IgD-negative memory B cell (primary cell): Measurements from ENCODE around the gene PLP2. TPM values are rescaled to one million over a fixed set of nuclear protein-coding genes. Genes with fewer than 3 reads are reported as not detected.
A peak's percentile ranks its signal among the peaks of the same experiment; 100 is the strongest.
"Not testable (repeated sequence)": the region's sequence is repeated elsewhere in the genome, so short reads cannot be mapped to it uniquely, and the experiment has no call there.

Source experiments
- H3K27ac Mint-ChIP-seq, 3 donors: one replicate each; pipeline ENCODE4 v1.8.0; 2020 to 2022; ENCODE audit warnings: mild to moderate bottlenecking in 3 of 3, mixed read lengths in 3 of 3, moderate library complexity in 1 of 3
- H3K27me3 Mint-ChIP-seq: one replicate; pipeline ENCODE4 v1.8.0; 2021; ENCODE audit warnings: mixed read lengths
- H3K36me3 Mint-ChIP-seq: one replicate; pipeline ENCODE4 v1.8.0; 2020; ENCODE audit warnings: mild to moderate bottlenecking, mixed read lengths
- H3K4me1 Mint-ChIP-seq, 3 donors: one replicate each; pipeline ENCODE4 v1.8.0; 2020 to 2022; ENCODE audit warnings: mixed read lengths in 3 of 3, mild to moderate bottlenecking in 1 of 3
- H3K4me3 Mint-ChIP-seq, 4 donors: one replicate each; pipeline ENCODE4 v1.8.0; 2020 to 2022; ENCODE audit warnings: mild to moderate bottlenecking in 4 of 4, mixed read lengths in 4 of 4, moderate library complexity in 3 of 4
- H3K9me3 Mint-ChIP-seq, 3 donors: one replicate each; pipeline ENCODE4 v1.8.0; 2020 to 2021; ENCODE audit warnings: mixed read lengths in 3 of 3, mild to moderate bottlenecking in 1 of 3
- polyA plus RNA-seq: library from polyadenylated mRNA; unstranded; fragments of 300-500 nt; fragmentation: Illumina TruSeq; gene quantifications from one replicate; pipeline ENCODE4 v1.2.3, GENCODE V29; 2021

PLP2 gene
- polyA plus RNA-seq, 1 donor from 2014 or later: 292 TPM

DNA sequence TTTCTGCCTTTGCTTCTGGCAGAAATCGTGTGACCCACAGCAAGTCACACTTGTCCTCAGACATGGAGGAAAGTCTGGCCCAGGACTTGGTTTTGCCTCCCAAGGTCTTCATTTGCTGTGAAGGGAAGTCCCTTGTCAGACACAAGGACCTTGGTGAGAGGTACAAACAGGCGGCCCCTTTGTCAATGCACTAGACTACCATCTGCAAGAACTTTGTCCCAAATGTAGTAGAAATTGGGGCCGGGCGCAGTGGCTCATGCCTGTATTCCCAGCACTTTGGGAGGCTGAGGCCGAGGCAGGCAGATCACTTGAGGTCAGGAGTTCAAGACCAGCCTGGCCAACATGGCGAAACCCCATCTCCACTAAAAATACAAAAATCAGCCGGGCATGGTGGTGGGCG is 1.8 kb downstream of the PLP2 start:
- not testable (repeated sequence) for H3K36me3 Mint-ChIP-seq
- peak overlapping the region in 2 of 3 donors; percentile 89 to 95 for H3K27ac Mint-ChIP-seq

DNA sequence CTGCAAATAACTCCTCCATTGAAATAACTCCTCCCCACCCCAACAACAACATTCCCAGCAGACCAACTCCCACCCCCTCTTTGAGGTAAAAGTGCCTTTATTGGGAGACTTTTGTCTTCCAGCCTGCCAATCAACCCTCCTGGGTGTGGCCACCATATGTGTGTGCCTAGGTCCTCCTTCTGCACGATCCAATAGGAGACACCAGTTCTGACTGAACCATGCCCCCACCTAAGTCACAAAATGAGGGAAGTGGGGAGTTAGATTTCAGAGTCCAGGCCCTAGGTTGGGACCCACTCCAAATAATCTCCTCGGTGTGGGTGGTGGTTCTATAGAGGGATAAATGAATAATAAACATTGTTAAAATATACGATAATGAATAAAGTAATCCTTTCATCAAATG is 3.0 kb downstream of the PLP2 start:
- no peaks in the 10 kb centered on the region for H3K9me3 Mint-ChIP-seq
- no peaks in the 10 kb centered on the region for H3K27me3 Mint-ChIP-seq
- H3K36me3 Mint-ChIP-seq: peaks cover 6% of the 10 kb centered on the region
- peaks cover 5 to 6% (median 6%) of the 10 kb centered on the region in 3 donors for H3K4me1 Mint-ChIP-seq
- no peak overlapping the region for H3K27ac Mint-ChIP-seq
- H3K4me3 Mint-ChIP-seq: no peak overlapping the region

More for the DNA sequence above, 1.8 kb downstream of the PLP2 start:
- Mint-ChIP-seq H3K4me3 (peak overlapping the region in 3 of 4 donors; percentile 16 to 94 (median 64)), H3K4me1 (peaks cover 6 to 10% (median 9%) of the 10 kb centered on the region in 3 donors)
- not testable (repeated sequence) for H3K9me3 Mint-ChIP-seq, H3K27me3 Mint-ChIP-seq

DNA sequence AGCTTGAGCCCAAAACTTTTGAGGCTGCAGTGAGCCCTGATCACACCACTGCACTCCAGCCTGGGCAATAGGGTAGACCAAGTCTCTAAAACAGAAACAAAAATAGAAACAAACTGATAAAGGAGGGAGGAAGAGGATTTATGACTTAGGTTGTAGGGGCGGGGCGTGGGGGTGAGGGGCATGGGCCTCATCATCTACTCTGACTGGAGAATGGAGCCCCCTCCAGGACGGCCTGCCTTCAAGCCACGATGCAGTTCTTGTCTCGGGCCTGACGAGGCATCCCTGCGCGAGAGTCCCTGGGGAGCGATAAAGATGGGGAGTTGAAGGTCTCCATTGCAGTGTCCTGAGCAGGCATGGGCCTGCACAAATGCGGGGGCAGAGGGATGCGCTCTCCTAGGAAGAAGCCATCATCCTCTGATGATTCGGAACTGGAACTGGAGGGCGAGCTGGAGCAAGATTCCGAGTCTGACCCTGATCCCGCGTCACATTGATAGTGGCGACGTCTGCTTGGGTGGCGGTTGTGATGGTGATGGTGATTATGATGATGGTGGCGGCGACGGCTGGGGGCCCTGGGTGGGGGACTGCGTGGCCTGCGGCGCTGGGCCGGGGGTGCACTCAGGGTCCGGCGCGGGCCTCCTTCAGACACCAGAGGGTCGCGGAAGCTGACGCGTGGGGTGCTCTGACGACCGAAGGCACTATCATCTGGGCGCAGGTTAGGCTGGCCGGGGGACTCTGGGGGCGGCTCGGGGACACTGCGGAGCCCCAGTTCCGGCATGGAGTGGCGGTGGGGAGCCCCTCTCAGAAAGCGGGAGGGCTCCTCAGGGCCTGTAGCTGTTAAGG is 4.0 kb downstream of the PLP2 start:
- peaks cover 5 to 6% (median 6%) of the 10 kb centered on the region in 3 donors for H3K4me1 Mint-ChIP-seq
- no peaks in the 10 kb centered on the region for H3K27me3 Mint-ChIP-seq
- peaks cover 0 to 1% (median 0%) of the 10 kb centered on the region in 3 donors for H3K9me3 Mint-ChIP-seq
- peak overlapping the region in 1 of 4 donors; percentile 81 for H3K4me3 Mint-ChIP-seq
- H3K36me3 Mint-ChIP-seq: peaks cover 6% of the 10 kb centered on the region
- H3K27ac Mint-ChIP-seq: peak overlapping the region in 2 of 3 donors; percentile 31 to 94

DNA sequence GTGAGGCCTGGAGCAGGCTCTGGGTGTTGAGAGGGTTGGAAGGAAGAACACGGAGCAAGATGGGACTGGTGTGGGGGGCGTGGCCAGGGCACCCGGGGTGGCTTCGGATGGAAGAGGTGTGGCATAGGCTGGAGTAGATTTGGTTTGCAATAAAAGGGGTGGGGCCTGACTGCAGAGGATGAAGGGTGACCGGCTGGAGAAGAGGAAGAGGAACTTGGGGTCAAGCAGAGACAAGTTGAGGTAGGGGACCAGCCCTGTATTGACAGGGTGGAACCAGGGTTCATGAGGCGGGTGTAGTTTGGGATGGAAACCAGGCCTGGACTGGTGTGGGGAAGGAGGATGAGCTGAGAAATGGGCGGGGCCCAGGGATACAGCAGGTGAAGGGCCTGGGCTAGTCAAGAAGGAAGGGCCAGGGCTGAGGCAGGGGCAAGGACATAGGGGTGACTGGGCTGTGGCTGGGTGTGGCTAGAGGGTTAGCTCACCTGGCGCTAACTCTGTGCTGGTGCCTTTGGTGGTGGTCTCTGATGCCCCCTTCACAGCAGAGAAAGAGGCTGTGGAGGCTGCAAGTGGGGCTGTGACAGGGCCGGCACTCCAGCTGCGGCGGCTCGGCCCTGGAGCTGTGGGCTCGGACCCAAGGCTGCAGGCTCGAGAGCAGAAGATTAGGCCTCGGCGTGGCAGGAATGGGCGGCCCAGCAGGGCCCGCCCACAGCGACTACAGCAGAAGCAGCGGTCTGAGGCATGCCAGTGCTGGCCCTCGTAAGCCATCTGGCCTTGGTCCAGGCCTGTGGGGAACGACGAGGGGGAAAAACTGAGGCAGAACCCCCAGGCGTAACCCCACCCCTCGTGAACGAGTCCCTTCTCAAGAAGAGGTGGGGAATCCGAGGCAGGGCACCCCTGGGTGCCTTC is 5.0 kb downstream of the PLP2 start:
- H3K36me3 Mint-ChIP-seq: peaks cover 6% of the 10 kb centered on the region
- peaks cover 0 to 1% (median 0%) of the 10 kb centered on the region in 3 donors for H3K9me3 Mint-ChIP-seq
- H3K27ac Mint-ChIP-seq: peak overlapping the region in 2 of 3 donors; percentile 39 to 94
- H3K4me3 Mint-ChIP-seq: peak overlapping the region in 3 of 4 donors; percentile 3 to 45 (median 35)
- H3K4me1 Mint-ChIP-seq: peaks cover 5 to 6% (median 6%) of the 10 kb centered on the region in 3 donors
- no peaks in the 10 kb centered on the region for H3K27me3 Mint-ChIP-seq

DNA sequence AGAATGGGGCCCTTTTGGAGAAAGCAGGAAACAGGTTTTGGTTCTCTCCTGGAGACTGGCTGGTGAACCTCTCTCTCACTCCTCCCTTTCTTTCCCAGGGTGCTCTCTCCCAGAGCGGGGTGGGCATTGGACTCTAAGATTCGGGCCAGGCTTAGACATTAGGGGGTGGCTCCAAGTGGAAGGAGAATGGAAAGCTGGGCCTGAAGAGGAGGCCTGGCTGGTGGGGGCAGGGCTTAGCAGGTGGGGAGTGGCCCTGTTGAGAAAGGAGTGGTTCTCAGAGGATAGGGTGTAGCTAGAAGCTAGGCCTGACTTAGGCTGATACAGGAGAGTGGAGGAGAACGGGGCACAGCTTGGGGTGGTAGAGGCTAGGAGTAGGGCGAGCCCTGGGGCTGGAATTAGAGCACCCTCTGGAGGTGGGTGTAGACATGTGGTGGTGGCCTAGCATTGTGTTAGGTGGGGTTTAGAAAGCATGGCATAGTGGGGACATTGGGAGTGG is 5.7 kb downstream of the PLP2 start:
- Mint-ChIP-seq H3K27me3 (no peaks in the 10 kb centered on the region), H3K4me3 (peak overlapping the region in 1 of 4 donors; percentile 23), H3K4me1 (peaks cover 5 to 6% (median 6%) of the 10 kb centered on the region in 3 donors), H3K9me3 (peaks cover 0 to 1% (median 0%) of the 10 kb centered on the region in 3 donors), H3K36me3 (peaks cover 6% of the 10 kb centered on the region), H3K27ac (no peak overlapping the region)

DNA sequence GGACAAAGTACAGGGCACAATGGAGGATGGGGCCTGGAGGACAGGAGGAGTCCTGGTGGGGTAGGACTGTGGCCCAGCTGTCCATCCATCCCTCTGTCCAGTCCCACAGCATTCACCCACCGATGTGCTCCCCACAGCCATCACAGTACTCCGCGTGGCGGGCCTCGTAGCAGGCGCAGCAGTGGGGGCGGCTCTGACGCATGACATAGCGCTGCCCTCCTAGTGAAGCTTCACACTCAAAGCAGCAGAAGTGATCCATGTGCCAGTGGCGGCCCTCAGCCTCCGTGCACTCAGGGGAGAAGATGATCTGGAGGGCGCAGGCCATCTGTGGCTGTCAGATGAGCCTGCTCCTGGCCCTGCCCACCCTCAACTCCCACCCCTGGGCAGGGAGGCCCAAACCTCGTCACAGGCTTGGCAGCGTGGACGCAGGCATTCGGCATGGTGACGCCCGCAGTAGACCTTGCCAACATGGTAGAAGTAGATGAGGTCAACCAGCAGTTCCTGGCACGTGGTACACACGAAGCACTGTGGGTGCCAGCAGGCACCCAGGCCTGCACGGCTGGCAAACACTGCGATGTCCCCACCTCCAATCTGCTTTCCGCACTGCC is 6.3 kb downstream of the PLP2 start:
- Mint-ChIP-seq H3K4me3 (no peak overlapping the region), H3K27me3 (no peaks in the 10 kb centered on the region), H3K27ac (no peak overlapping the region), H3K36me3 (peaks cover 5% of the 10 kb centered on the region), H3K4me1 (peaks cover under 1 to 5% (median 5%) of the 10 kb centered on the region in 3 donors), H3K9me3 (peaks cover 0 to 1% (median 0%) of the 10 kb centered on the region in 3 donors)

DNA sequence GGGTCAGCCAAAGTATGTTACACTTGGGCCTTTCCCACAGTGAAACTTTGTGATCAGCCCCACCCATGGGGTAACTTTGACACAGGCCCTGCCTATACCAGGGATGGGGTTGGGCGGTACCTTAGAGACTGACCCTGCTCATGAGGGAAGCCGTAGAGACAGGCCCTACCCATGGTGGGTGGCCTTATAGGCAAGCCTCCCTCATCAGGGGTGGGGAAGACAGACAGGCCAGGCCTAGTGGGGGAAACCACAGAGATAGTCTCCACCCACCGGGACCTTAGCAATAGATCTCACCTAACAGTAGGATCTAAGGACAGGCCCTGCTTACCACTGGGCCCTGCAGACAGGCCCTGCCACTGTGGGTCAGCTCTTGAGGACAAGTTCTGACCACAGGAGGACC is 6.8 kb downstream of the PLP2 start:
- Mint-ChIP-seq H3K9me3 (peaks cover 0 to 1% (median 0%) of the 10 kb centered on the region in 3 donors), H3K36me3 (peaks cover 3% of the 10 kb centered on the region), H3K27me3 (no peaks in the 10 kb centered on the region), H3K4me3 (no peak overlapping the region), H3K4me1 (peaks cover 0 to 3% (median 3%) of the 10 kb centered on the region in 3 donors), H3K27ac (no peak overlapping the region)

DNA sequence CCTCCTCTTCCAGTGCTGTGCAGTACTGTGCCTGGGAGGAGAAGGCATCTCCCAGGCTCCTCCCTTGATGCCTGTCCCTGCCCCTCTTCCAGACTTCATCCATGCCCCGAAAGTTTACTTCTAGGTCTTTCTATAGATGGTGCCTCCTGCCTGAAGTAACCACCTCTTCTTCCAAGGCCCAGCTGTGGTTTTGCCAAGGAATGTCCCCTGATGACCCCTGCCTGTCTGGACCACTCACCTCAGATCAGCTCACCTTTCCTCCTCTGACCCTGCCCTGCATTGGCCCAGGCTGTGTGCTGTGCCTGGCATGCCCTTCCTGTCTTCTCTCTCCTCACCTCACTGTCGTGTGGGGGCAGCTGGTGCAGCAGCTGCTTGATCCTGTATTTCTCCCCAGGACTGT is 7.7 kb downstream of the PLP2 start:
- H3K27me3 Mint-ChIP-seq: no peaks in the 10 kb centered on the region
- H3K27ac Mint-ChIP-seq: no peak overlapping the region
- H3K4me1 Mint-ChIP-seq: peaks cover 0 to 3% (median 3%) of the 10 kb centered on the region in 3 donors
- peaks cover 0 to 1% (median 0%) of the 10 kb centered on the region in 3 donors for H3K9me3 Mint-ChIP-seq
- H3K4me3 Mint-ChIP-seq: no peak overlapping the region
- H3K36me3 Mint-ChIP-seq: peaks cover 2% of the 10 kb centered on the region

DNA sequence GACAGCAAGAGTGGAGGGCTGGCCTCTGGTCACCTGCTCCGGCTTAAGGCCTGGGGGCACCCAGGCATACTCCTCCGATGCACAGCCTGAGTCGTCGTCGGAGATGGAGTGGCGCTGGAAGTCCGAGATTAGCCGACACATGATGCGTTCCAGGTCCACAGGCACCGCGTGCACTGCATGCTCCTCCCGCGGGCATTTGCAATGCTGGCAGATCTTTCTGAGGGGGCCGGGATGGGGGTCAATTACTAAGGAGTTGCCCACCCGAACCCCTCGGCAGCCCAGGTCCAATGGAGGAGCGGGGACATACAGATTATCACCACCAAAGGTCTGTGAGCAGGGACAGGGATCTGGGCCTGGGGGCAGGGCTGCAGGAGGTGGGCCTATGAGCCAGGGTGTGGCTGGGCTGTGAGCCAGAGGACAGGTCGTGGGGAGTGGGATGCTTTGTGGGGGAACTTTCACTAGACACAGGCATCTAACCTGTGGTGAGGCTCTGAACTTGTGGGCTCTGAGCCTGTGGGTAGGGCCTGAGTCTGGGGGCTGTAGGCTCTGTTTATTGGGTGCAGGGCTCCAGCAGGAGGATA is 12.1 kb downstream of the PLP2 start:
- no peaks in the 10 kb centered on the region for H3K27me3 Mint-ChIP-seq
- H3K9me3 Mint-ChIP-seq: peaks cover 0 to 1% (median 0%) of the 10 kb centered on the region in 3 donors
- H3K27ac Mint-ChIP-seq: peak overlapping the region; percentile 78 to 98 (median 89)
- H3K4me3 Mint-ChIP-seq: peak overlapping the region in 2 of 4 donors; percentile 9 to 88
- peaks cover 0 to 5% (median 4%) of the 10 kb centered on the region in 3 donors for H3K4me1 Mint-ChIP-seq
- H3K36me3 Mint-ChIP-seq: no peaks in the 10 kb centered on the region

DNA sequence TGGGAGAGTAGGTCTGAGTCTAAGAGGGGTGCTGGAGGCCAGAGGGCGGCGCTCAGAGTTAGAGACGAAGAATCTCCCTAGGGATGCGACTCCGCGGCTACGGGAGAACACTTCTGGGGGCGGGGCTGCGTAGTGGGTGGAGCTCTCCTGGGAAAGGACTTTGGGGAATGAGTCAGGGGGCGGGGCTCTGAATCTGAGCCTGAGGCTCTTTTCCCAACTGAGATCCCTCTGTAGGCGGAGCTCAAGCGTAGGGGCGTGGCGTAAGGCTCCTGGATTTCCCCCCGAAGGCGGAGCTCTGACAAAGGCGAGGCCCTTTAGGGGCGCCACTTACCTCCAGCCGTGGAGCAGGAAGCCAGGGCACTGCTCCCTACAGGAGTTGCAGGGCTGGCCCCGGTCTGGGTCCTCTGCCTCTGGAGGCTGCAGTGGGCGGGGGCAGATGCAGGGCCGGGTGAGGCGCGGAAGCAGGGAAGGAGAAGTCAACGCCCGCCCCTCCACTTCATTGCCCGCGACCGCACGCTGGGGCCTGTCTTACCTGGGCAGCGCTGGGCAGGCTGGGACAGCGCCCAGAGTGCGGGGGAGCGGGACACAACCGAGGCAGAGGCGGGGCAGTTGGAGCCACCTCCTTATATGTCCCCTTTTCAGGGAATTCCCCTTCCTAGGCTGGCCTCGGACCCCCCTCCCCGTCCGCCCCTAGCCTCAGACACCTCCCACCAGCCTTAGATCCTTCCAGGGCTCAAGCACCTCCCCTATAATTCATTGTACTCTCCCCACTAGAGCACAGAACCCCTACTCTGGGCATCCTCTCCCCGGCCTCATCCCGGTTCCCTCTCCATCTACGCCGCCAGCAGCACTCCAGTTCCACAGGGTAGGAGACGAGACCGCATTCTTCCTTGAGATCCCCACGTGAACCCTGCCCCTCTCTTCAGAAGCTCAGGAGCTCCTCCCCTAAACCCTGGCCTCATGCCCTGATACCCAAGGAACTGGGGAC is 12.9 kb downstream of the PLP2 start:
- Mint-ChIP-seq H3K27ac (peak overlapping the region; percentile 78 to 98 (median 89)), H3K4me3 (peak overlapping the region; percentile 73 to 89 (median 88)), H3K27me3 (no peaks in the 10 kb centered on the region), H3K36me3 (no peaks in the 10 kb centered on the region), H3K4me1 (peaks cover 4 to 8% (median 5%) of the 10 kb centered on the region in 3 donors), H3K9me3 (peaks cover 0 to 1% (median 0%) of the 10 kb centered on the region in 3 donors)

DNA sequence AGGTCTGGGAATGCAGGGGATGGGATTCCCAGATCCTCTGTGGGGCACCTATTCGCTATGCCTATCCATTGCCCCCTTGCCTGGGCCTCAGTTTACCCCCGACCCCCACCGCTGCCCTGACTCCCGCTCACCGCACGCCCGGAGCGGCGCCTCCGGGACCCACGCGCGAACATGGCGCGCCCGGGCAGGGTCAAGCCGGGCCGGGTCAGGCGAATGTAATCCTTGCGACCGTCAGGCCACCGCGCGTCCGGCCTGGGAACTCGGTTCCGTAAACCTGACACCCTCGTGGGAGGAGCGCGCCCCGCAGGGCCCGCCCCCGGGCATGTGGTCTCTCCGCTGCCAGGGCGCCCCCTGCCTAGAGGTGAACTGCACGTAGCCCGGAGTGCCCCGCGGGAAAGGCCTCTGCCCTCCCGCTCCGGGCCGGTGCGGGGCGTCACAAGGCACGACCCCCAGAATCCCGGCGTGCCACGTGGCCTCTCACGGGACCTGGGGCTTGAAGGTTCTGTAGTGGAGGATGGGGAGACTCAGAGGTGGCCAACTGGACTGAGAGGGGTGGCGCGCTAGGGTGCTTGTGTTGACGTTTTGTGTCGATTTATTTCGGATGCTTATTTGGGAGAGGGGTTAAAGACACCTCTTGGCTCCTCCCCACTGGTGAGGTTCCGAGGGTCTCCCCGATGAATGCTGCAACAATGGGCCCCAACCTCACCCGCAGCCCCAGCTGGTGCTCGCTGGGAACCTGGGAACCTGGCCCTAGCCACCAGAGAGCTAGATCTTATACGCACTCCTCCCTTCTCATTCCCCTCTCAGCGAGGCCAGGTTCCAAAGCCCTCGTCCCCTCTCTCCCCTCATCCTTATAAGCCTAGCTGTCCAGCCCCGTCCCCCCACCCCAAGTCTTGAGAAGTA is 14.7 kb downstream of the PLP2 start, which contains the start of gene PRICKLE3:
PRICKLE3 (minus strand) TSS at position 249 of the 903 bp plus-strand sequence; CDS start at position 173, 76 bp downstream.
- peaks cover 4 to 14% (median 8%) of the 10 kb centered on the region in 3 donors for H3K4me1 Mint-ChIP-seq
- peak within 1 kb of the TSS; percentile 76 to 98 (median 78) for H3K27ac Mint-ChIP-seq
- peak within 1 kb of the TSS; percentile 73 to 89 (median 88) for H3K4me3 Mint-ChIP-seq
- no peaks in the 10 kb centered on the region for H3K9me3 Mint-ChIP-seq
- no peaks in the 10 kb centered on the region for H3K27me3 Mint-ChIP-seq
- no peaks in the 10 kb centered on the region for H3K36me3 Mint-ChIP-seq

DNA sequence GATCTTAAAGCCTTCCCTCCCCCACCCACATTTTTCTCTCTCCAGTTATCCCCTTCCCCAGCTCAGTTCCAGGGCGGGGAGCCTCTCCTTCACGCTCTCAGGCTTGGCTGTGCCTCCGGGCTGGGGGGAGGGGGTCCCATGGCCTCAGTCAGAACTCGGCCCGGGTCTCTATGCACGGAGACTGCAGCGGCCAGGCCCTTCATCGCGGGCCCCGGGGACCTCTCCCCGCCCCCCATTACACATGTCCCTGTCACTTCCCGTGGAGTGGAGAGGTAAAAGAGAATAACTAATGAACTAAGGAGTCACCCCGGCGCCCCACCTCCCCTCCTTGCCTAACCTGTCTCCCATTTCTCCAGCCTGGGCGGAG is 15.3 kb downstream of the PLP2 start:
- no peaks in the 10 kb centered on the region for H3K27me3 Mint-ChIP-seq

More for the DNA sequence above, 15.3 kb downstream of the PLP2 start:
- peaks cover 4 to 14% (median 8%) of the 10 kb centered on the region in 3 donors for H3K4me1 Mint-ChIP-seq
- peak overlapping the region in 2 of 3 donors; percentile 53 to 74 for H3K27ac Mint-ChIP-seq
- peak overlapping the region in 1 of 4 donors; percentile 70 for H3K4me3 Mint-ChIP-seq
- H3K9me3 Mint-ChIP-seq: no peaks in the 10 kb centered on the region
- no peaks in the 10 kb centered on the region for H3K36me3 Mint-ChIP-seq
